ENCODE measurements around the gene FCRLA.
A peak's percentile ranks its signal among the peaks of the same experiment; 100 is the strongest.
"Not testable (repeated sequence)": the region's sequence is repeated elsewhere in the genome, so short reads cannot be mapped to it uniquely, and the experiment has no call there.

FCRLA gene

GRCh38 chr1:161706482-161707347, at the start of gene FCRLA:
Gene FCRLA (plus strand): TSS chr1:161707229. CDS start chr1:161707265, 36 bp downstream.
- peak; percentile 89 for DNase-seq (ENCODE audit: low read depth)

- DNase-seq (ENCODE audit: low read depth): not testable (repeated sequence)
These were observed 48.5 kb upstream of the FCRLA start for GRCh38 chr1:161658524-161658923.

- not testable (repeated sequence) for DNase-seq (ENCODE audit: low read depth)
These were observed 45.2 kb upstream of the FCRLA start for GRCh38 chr1:161661660-161662311.

GRCh38 chr1:161662684-161663339, 44.2 kb upstream of the FCRLA start, which contains the start of gene FCGR2B:
Gene FCGR2B (plus strand): TSS chr1:161663143. CDS start chr1:161663242, 99 bp downstream.
- not testable (repeated sequence) for DNase-seq (ENCODE audit: low read depth)

GRCh38 chr1:161663569-161663968, 43.5 kb upstream of the FCRLA start:
- DNase-seq (ENCODE audit: low read depth): not testable (repeated sequence)

GRCh38 chr1:161664689-161665088, 42.3 kb upstream of the FCRLA start:
- not testable (repeated sequence) for DNase-seq (ENCODE audit: low read depth)

- DNase-seq (ENCODE audit: low read depth): not testable (repeated sequence)
These were observed 35.7 kb upstream of the FCRLA start for GRCh38 chr1:161671045-161672020.

- DNase-seq (ENCODE audit: low read depth): not testable (repeated sequence)
These were observed 33.6 kb upstream of the FCRLA start for GRCh38 chr1:161673437-161673836.

- not testable (repeated sequence) for DNase-seq (ENCODE audit: low read depth)
These were observed 32.6 kb upstream of the FCRLA start for GRCh38 chr1:161674447-161674846.

GRCh38 chr1:161674908-161675307, 32.1 kb upstream of the FCRLA start:
- not testable (repeated sequence) for DNase-seq (ENCODE audit: low read depth)

- no peak for DNase-seq (ENCODE audit: low read depth)
These were observed 30.6 kb upstream of the FCRLA start for GRCh38 chr1:161676441-161676840.

GRCh38 chr1:161676958-161677689, 29.9 kb upstream of the FCRLA start:
- DNase-seq (ENCODE audit: low read depth): no peak

GRCh38 chr1:161678500-161678899, 28.5 kb upstream of the FCRLA start:
- DNase-seq (ENCODE audit: low read depth): no peak

GRCh38 chr1:161681879-161682278, 25.1 kb upstream of the FCRLA start:
- DNase-seq (ENCODE audit: low read depth): no peak

- DNase-seq (ENCODE audit: low read depth): no peak
These were observed 18.1 kb upstream of the FCRLA start for GRCh38 chr1:161688946-161689345.

- DNase-seq (ENCODE audit: low read depth): no peak
These were observed 15.2 kb upstream of the FCRLA start for GRCh38 chr1:161691846-161692245.

GRCh38 chr1:161693020-161693712, 13.9 kb upstream of the FCRLA start:
- DNase-seq (ENCODE audit: low read depth): not testable (repeated sequence)

GRCh38 chr1:161698302-161698701, 8.7 kb upstream of the FCRLA start:
- not testable (repeated sequence) for DNase-seq (ENCODE audit: low read depth)

GRCh38 chr1:161702250-161702649, 4.8 kb upstream of the FCRLA start:
- DNase-seq (ENCODE audit: low read depth): no peak

GRCh38 chr1:161705537-161705936, 1.5 kb upstream of the FCRLA start:
- DNase-seq (ENCODE audit: low read depth): no peak
